Natural killer cell treated with Interleukin-12 subunit alpha and Interleukin-12 subunit beta and Interleukin-15 and Interleukin-18, amount 100 ng/mL, for 72 hours (primary cell): Measurements from ENCODE around the gene XIRP2. TPM values are rescaled to one million over a fixed set of nuclear protein-coding genes. Genes with fewer than 3 reads are reported as not detected.

Experiments used
- ATAC-seq, 2 donors: fragments of 150-1000 bp; cut with Tn5 transposase in 1 of 2; sonication (Bioruptor Pico), chemical (Tn5 transposase) in 1 of 2; 2 replicates each; pipeline ENCODE4 v1.10.0; 2021
- DNase-seq: peaks from one replicate; pipeline ENCODE4 v3.0.0; 2022; ENCODE audit warnings: low spot score
- H3K27ac Mint-ChIP-seq, 2 donors: 1 replicate in 1 of 2; 2 replicates in 1 of 2; pipeline ENCODE4 v1.8.0; 2022; ENCODE audit warnings: mixed read lengths in 2 of 2, mild to moderate bottlenecking in 1 of 2, moderate library complexity in 1 of 2
- H3K27me3 Mint-ChIP-seq, 2 donors: 1 replicate in 1 of 2; 2 replicates in 1 of 2; pipeline ENCODE4 v1.8.0; 2022; ENCODE audit warnings: mixed read lengths in 2 of 2
- H3K36me3 Mint-ChIP-seq: one replicate; pipeline ENCODE4 v1.8.0; 2022; ENCODE audit warnings: mixed read lengths
- H3K4me1 Mint-ChIP-seq, 2 donors: 1 replicate in 1 of 2; 2 replicates in 1 of 2; pipeline ENCODE4 v1.8.0; 2022; ENCODE audit warnings: low read depth in 2 of 2, mixed read lengths in 2 of 2, mild to moderate bottlenecking in 1 of 2
- H3K4me3 Mint-ChIP-seq: one replicate; pipeline ENCODE4 v1.8.0; 2022; ENCODE audit warnings: mixed read lengths
- H3K9me3 Mint-ChIP-seq: 2 replicates; pipeline ENCODE4 v1.8.0; 2022; ENCODE audit warnings: mixed read lengths
- total RNA-seq, 2 donors: library from RNA; stranded (reverse); gene quantifications; one replicate each; pipeline ENCODE4 v1.2.3, GENCODE V29; 2022

Gene XIRP2
- total RNA-seq, 2 donors from 2014 or later, result not detected

GRCh38 chr2:167187978-167188967, 300.0 kb downstream of the XIRP2 start:
- Mint-ChIP-seq H3K4me1 (no peaks in the 10 kb centered on the region), H3K4me3 (no peak overlapping the region), H3K36me3 (no peaks in the 10 kb centered on the region), H3K27me3 (no peaks in the 10 kb centered on the region), H3K27ac (no peak overlapping the region), H3K9me3 (no peaks in the 10 kb centered on the region)
- no peak for ATAC-seq
- DNase-seq, result no peak

GRCh38 chr2:167190053-167190452, 301.8 kb downstream of the XIRP2 start:
- no peak overlapping the region for H3K27ac Mint-ChIP-seq
- H3K4me3 Mint-ChIP-seq, result no peak overlapping the region
- H3K36me3 Mint-ChIP-seq, result peaks cover 4% of the 10 kb centered on the region
- ATAC-seq (no peak), DNase-seq (no peak)
- no peaks in the 10 kb centered on the region for H3K27me3 Mint-ChIP-seq
- H3K4me1 Mint-ChIP-seq, result no peaks in the 10 kb centered on the region
- no peaks in the 10 kb centered on the region for H3K9me3 Mint-ChIP-seq

- H3K9me3 Mint-ChIP-seq, result no peaks in the 10 kb centered on the region
- DNase-seq, result no peak
- peaks cover 4% of the 10 kb centered on the region for H3K36me3 Mint-ChIP-seq
- H3K27me3 Mint-ChIP-seq, result no peaks in the 10 kb centered on the region
- H3K27ac Mint-ChIP-seq, result no peak overlapping the region
- ATAC-seq, result no peak
- no peaks in the 10 kb centered on the region for H3K4me1 Mint-ChIP-seq
- no peak overlapping the region for H3K4me3 Mint-ChIP-seq
These were observed 303.3 kb downstream of the XIRP2 start for GRCh38 chr2:167191588-167191987.

GRCh38 chr2:167192833-167193232, 304.6 kb downstream of the XIRP2 start:
- H3K27me3 Mint-ChIP-seq, result no peaks in the 10 kb centered on the region
- no peaks in the 10 kb centered on the region for H3K4me1 Mint-ChIP-seq
- DNase-seq (no peak), ATAC-seq (no peak)
- no peak overlapping the region for H3K4me3 Mint-ChIP-seq
- peaks cover 4% of the 10 kb centered on the region for H3K36me3 Mint-ChIP-seq
- H3K9me3 Mint-ChIP-seq, result no peaks in the 10 kb centered on the region
- H3K27ac Mint-ChIP-seq, result no peak overlapping the region

GRCh38 chr2:167196461-167197252, 308.4 kb downstream of the XIRP2 start:
- no peaks in the 10 kb centered on the region for H3K4me1 Mint-ChIP-seq
- no peak overlapping the region for H3K27ac Mint-ChIP-seq
- no peak overlapping the region for H3K4me3 Mint-ChIP-seq
- ATAC-seq (no peak), DNase-seq (no peak)
- H3K9me3 Mint-ChIP-seq, result no peaks in the 10 kb centered on the region
- peaks cover 4% of the 10 kb centered on the region for H3K36me3 Mint-ChIP-seq
- no peaks in the 10 kb centered on the region for H3K27me3 Mint-ChIP-seq

GRCh38 chr2:167198009-167198408, 309.7 kb downstream of the XIRP2 start:
- H3K4me1 Mint-ChIP-seq, result no peaks in the 10 kb centered on the region
- DNase-seq, result no peak

GRCh38 chr2:167198576-167198975, 310.3 kb downstream of the XIRP2 start:
- ATAC-seq (no peak), DNase-seq (no peak)
- no peak overlapping the region for H3K27ac Mint-ChIP-seq
- H3K4me1 Mint-ChIP-seq, result no peaks in the 10 kb centered on the region
- no peaks in the 10 kb centered on the region for H3K9me3 Mint-ChIP-seq
- H3K36me3 Mint-ChIP-seq, result peaks cover 4% of the 10 kb centered on the region
- no peaks in the 10 kb centered on the region for H3K27me3 Mint-ChIP-seq
- H3K4me3 Mint-ChIP-seq, result no peak overlapping the region

More at GRCh38 chr2:167198009-167198408, 309.7 kb downstream of the XIRP2 start:
- H3K9me3 Mint-ChIP-seq, result no peaks in the 10 kb centered on the region
- H3K27me3 Mint-ChIP-seq, result no peaks in the 10 kb centered on the region
- no peak overlapping the region for H3K4me3 Mint-ChIP-seq
- no peak overlapping the region for H3K27ac Mint-ChIP-seq
- peaks cover 4% of the 10 kb centered on the region for H3K36me3 Mint-ChIP-seq
- no peak for ATAC-seq

GRCh38 chr2:167200019-167200418, 311.7 kb downstream of the XIRP2 start:
- H3K4me1 Mint-ChIP-seq, result no peaks in the 10 kb centered on the region
- H3K9me3 Mint-ChIP-seq, result peaks cover 2% of the 10 kb centered on the region
- DNase-seq (no peak), ATAC-seq (no peak)
- no peak overlapping the region for H3K4me3 Mint-ChIP-seq
- H3K36me3 Mint-ChIP-seq, result no peaks in the 10 kb centered on the region
- no peaks in the 10 kb centered on the region for H3K27me3 Mint-ChIP-seq
- H3K27ac Mint-ChIP-seq, result no peak overlapping the region

- H3K27ac Mint-ChIP-seq, result no peak overlapping the region
These were observed 321.5 kb downstream of the XIRP2 start for GRCh38 chr2:167209784-167210183.

GRCh38 chr2:167212014-167212648, 323.9 kb downstream of the XIRP2 start:
- Mint-ChIP-seq H3K9me3 (no peaks in the 10 kb centered on the region), H3K27me3 (no peaks in the 10 kb centered on the region), H3K36me3 (no peaks in the 10 kb centered on the region), H3K27ac (no peak overlapping the region), H3K4me1 (no peaks in the 10 kb centered on the region), H3K4me3 (no peak overlapping the region)
- no peak for ATAC-seq
- no peak for DNase-seq

More at GRCh38 chr2:167209784-167210183, 321.5 kb downstream of the XIRP2 start:
- H3K27me3 Mint-ChIP-seq, result no peaks in the 10 kb centered on the region
- no peaks in the 10 kb centered on the region for H3K4me1 Mint-ChIP-seq
- no peak overlapping the region for H3K4me3 Mint-ChIP-seq
- ATAC-seq (no peak), DNase-seq (no peak)
- H3K9me3 Mint-ChIP-seq, result peaks cover 3% of the 10 kb centered on the region
- H3K36me3 Mint-ChIP-seq, result no peaks in the 10 kb centered on the region

GRCh38 chr2:167215595-167215994, 327.3 kb downstream of the XIRP2 start:
- H3K27ac Mint-ChIP-seq, result no peak overlapping the region
- no peaks in the 10 kb centered on the region for H3K36me3 Mint-ChIP-seq
- H3K4me1 Mint-ChIP-seq, result no peaks in the 10 kb centered on the region
- no peak overlapping the region for H3K4me3 Mint-ChIP-seq
- no peaks in the 10 kb centered on the region for H3K27me3 Mint-ChIP-seq
- DNase-seq, result no peak
- ATAC-seq, result no peak
- H3K9me3 Mint-ChIP-seq, result no peaks in the 10 kb centered on the region

- DNase-seq (no peak), ATAC-seq (no peak)
- no peak overlapping the region for H3K4me3 Mint-ChIP-seq
- H3K9me3 Mint-ChIP-seq, result no peaks in the 10 kb centered on the region
- no peak overlapping the region for H3K27ac Mint-ChIP-seq
- no peaks in the 10 kb centered on the region for H3K4me1 Mint-ChIP-seq
- H3K27me3 Mint-ChIP-seq, result no peaks in the 10 kb centered on the region
- H3K36me3 Mint-ChIP-seq, result no peaks in the 10 kb centered on the region
These were observed 349.2 kb downstream of the XIRP2 start for GRCh38 chr2:167237478-167237877.

- peaks cover under 1% of the 10 kb centered on the region for H3K9me3 Mint-ChIP-seq
- no peak for DNase-seq
- H3K27me3 Mint-ChIP-seq, result no peaks in the 10 kb centered on the region
- H3K4me3 Mint-ChIP-seq, result no peak overlapping the region
- ATAC-seq, result no peak
- no peaks in the 10 kb centered on the region for H3K36me3 Mint-ChIP-seq
- H3K27ac Mint-ChIP-seq, result no peak overlapping the region
- no peaks in the 10 kb centered on the region for H3K4me1 Mint-ChIP-seq
These were observed 352.4 kb downstream of the XIRP2 start for GRCh38 chr2:167240671-167241070.
